Activated T-cell treated with anti-CD3 and anti-CD28 coated beads for 1 hour (primary cell): Measurements from ENCODE around the gene HACD2.
A peak's percentile ranks its signal among the peaks of the same experiment; 100 is the strongest.

Experiments used
- DNase-seq: peaks from one replicate; pipeline ENCODE4 v3.0.0-alpha.2; 2020; ENCODE audit warnings: low read depth

HACD2 gene

DNA sequence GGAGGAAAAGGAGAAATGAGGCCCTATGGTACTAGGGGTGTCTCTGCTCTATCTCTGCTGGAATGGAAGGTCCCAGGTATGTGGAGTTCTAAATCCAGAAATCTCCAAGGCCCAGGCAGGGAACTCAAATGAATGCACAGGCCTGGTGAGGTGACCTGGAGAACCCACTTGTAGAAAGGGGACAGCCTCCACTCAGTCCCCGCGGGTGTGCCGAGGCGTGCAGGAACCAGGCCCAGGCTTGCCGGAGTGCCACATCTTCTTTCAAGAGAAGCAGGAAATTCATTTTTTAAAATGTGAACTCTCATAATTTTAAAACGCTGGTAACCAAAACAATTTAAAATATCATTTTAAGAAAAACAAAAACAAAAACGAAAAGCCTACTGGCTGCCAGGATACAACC lies 103.8 kb downstream of the HACD2 start:
- no peak for DNase-seq

DNA sequence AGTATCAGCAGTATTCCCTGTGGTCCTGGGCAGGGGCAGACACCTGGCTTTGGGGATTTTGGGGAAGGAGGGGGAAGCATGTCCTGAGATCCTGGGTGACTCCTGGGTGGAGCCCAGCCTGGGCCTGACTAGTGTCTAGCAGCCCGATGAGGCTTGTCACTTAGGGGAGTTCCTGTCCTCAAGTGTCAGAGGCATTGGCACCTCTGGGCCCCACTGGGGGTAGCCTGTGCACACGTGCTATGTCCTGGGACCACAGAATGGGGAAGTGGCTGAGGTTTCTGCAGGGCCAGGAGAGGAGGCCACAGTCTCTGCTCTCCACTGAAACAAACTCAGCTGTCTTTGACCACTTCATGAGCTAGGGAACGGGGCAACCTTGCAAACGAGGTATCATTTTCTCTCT lies 104.4 kb downstream of the HACD2 start:
- no peak for DNase-seq

DNA sequence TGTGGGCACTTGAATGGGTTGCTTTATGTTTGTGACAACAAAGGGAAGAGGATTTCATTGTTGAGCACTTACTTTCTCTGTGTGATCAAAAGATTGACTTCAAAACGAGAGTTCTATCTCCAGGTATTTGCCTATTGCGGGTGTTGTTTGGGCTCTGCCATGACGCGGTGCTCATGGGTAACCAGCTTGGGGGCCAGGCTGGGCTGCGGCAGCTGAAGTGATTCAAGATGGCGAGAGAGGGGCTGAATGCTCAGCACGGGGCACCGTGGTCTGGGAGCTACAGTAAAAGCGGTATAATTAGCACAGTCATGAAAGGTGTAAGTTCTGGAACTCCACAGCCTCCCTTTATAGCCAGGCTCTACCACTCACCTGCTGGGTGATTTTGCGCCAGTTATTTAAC lies 105.0 kb downstream of the HACD2 start:
- no peak for DNase-seq

DNA sequence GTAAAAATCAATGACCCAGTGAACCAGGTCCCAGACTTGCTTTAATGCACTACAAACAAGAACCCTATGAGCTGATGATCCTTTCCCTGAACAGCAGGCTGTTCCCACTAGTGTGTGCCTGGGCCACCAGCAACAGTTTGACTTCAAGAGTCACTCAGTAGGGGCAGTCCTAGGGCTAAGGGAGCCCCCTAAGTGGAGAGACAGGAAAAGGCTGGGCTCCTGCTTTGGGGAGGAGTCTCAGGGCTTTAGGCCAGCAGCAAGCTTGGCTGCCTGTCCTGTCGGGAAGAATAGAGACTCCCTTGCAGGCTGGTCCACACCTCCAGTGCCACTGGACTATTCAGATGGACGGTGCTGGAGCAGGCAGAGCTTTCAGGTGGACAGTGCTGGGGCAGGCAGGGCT lies 106.5 kb downstream of the HACD2 start:
- DNase-seq: no peak

DNA sequence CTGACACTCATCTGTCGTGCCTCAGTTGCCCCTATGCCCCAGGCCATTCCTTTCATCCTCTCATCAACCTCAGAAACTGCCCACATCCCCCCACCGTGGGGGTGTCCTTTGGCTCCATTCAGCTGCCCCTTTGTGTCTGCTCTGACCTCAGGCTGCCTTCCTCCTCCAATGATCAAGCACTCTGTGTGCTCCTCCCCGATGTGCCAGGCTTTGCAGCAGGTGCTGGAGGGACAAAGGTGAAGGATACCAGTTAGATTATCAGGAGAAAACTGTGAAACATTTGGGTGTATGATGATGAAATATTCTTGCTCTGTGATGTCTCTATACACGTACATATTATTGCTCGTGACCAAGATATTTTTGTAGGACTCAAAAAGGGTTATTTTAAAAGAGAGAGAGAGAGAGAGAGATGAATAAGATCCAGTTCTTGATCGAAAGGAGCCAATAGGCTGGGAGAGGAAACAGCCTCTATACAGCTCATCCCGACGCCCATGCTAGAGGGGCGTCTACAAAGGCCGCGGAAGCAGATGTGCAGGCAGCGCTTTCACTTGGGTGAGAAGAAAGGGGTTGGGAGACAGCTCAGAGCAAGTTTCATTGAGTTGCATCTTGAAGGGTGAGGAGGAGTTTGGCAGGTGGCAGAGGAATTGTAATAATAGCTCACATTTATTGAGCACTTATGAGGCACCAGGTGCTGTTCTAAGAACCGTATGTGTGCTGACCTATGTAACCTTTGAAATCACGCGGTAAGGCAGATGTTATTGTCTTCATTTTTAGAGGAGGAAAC lies 107.7 kb downstream of the HACD2 start:
- DNase-seq: no peak

DNA sequence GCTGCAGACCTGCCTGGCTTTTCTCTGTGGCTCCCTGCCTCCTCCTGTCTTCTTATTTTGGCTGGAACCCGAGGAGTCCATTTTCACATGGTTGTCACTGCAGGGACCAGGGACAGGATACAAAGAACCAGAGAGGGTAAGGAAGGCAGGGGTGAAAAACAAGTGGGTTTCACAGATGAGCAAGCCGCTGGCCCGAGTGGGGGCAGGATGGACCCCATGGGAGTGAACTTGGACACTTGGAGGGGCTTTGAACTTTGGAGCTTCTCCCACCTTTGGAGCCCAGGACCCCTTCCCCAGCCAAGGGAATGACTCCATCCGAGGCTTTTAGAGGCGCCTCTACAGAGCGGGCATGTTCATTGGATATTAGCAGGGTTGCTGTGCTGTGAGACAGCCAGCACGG lies 109.1 kb downstream of the HACD2 start:
- DNase-seq: no peak

DNA sequence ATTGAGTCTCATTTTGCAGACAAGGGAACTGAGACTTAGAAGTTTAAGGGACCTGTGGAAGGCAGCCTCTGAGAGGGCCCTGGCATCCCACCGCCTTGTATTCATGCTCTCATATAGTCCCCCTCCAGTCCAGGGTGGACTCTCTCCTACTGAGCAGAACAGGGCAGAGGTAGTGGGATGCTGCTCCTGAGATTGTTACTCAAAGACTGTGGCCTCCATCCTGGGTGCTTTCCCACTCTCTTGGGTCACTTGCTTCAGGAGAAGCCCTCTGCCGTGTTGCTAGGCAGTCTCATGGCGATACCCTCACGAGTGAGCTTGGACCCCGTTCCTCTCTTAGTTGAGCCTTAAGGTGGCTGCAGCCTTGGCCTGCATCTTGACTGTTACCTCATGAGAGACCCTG lies 113.7 kb downstream of the HACD2 start:
- no peak for DNase-seq

DNA sequence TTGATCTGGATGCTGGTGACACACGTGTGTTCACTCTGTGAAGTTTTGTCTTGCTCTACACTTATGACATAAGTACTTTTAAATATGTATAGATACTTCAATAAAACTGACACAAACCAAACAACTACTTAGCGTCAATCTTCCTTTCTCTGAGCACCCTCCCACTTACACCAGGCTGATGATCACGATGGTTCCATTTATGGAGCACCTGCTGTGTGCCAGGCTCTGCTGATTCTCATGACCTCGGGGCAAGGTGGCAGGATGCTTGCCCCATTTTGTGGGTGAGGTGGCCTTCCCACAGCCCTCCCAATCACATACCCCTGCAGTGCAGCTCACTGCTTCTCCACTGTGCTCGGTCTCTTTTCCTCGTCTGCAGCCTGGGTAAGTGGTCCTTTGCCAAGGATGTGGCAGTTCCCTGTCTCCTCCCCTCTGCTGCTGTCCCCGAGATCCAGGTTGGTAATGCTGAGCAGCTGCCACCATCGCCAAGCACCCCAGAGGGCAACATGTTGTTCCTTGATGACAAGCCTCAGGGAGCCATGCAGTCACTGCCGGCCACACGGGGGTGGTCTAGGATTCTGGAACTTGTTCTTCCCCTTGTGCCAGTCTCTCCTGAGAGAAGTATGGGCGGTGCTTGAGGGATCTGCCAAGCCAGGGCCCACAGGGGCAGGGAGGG lies 115.4 kb downstream of the HACD2 start:
- DNase-seq: no peak

DNA sequence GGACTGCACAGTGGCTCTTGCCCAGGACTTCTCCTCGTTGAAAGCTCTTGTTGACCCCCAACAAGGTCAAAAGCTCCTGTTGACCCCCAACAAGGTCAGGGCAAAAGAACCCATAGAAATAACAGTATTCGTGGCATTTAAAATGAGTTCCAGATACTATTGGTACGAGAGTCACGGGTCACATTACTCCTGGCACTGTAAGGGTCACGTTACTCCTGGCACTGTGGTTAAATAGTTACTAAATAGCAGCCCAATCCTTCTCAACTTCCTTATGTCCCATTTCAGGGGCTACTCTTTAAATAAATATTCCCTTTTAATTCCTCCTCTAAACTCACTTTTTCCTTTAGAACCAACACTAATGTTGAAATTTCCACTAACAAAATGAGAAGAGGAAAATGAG lies 117.8 kb downstream of the HACD2 start:
- DNase-seq: no peak

DNA sequence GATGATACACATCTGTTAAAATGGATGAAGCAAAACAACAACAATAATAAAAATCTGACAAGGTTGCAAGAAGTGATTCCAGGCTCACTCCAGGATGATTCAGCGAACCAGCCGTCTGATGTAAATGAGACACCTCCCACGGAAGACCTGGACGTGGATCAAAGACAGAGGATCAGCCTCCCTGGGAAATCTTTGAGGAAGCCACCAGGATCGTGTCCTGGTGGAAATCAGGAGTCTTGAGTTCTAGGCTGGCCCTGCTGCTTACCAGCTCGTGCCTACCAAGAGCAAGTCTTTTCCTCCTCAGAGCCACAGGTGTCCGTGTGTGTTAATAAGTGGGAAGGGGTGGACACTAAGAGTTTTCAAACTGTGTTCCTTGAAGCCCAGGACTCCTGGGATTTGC lies 120.6 kb downstream of the HACD2 start:
- DNase-seq: no peak

DNA sequence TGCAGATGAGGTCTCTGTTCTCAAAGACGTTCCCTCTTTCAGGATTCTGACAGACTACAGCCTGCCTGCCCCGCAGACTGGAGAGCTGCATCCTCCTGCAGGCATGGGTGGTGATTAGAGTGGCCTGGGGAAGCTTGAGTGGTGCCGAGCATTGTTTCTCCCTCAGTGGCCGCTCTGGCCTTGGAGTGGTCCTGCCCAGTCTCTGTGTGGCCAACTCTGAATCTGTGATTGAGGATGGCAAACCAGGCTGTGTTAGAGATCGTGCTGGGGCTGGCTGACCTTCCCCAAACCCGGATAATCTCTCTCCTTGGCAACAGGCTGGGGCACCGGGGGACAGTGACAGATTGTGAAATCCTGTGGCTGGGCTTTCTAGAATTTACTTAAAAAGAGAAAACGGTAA lies 125.0 kb downstream of the HACD2 start:
- DNase-seq: no peak

DNA sequence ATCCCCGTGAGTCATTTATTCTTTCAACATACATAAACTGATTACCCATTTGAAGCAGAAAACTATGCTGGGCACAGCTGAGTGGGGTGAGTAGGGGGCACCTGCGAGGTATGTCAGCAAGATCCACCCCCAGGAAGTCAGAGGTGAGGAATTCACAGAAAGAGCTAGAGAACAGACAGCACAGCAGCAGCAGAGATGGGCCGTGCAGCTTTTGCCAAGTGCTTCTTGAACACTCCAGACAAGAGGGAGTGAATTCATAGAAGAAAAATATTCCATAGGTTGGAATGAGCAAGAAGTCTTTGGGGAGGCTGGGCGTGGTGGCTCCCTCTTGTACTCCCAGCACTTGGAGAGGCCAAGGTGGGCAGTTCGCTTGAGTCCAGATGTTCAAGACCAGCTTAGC lies 126.6 kb downstream of the HACD2 start:
- DNase-seq: no peak

DNA sequence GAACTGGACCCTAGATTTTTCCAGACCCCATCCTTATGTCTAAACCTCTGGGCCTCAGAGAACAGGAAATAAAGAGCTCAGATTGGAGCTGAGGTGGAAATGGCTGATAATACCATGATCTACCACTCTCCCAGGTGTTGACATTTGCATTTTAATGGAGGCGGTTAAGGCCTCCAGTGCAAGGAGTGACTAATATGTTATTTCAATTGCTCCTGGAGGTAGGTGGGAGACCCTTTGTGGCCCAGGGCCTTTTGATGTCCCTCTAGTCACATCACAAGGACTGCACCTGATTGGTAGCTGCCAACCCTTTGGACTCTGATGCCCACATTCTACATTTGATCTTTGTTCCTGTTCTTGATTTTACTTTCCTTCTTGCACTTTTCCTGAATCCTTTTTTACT lies 127.0 kb downstream of the HACD2 start:
- DNase-seq: no peak

DNA sequence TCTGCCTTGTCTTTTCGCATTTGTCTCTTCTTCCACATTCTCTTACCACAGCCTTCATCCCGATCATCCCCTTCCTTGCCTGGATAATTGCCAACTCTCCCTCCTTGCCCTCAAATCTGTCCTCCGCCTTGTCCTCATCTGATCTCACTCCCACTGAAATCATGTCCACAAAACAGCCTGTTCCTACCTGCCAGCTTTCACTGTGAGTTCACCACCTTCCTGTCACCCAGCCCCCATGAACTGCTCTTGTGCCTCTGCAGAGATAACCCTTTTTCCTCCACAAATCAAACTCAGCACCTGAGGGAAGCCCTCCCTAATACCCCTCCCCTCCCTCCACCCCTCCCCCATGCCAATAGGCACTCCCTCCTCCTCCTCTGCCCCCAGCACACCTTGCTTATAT lies 131.2 kb downstream of the HACD2 start:
- no peak for DNase-seq

DNA sequence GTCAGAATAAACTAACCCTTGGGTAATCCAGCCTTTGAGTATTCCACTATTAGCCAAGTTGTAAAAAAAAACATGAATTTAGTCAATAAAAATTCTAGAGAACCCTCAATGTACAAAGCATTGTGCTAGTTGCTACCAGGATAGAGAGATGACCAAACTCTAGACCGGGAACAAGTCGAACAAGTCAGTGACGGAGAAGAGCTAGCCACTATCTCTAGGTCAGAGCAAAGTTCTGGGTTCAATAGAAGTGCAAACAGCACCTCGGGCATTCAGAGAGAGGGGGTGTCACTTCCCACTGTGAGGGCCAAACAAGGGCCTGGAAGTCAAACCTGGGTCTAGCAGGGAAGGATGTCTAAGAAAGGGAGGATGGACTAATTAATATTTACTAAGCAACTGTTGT lies 133.7 kb downstream of the HACD2 start:
- no peak for DNase-seq

DNA sequence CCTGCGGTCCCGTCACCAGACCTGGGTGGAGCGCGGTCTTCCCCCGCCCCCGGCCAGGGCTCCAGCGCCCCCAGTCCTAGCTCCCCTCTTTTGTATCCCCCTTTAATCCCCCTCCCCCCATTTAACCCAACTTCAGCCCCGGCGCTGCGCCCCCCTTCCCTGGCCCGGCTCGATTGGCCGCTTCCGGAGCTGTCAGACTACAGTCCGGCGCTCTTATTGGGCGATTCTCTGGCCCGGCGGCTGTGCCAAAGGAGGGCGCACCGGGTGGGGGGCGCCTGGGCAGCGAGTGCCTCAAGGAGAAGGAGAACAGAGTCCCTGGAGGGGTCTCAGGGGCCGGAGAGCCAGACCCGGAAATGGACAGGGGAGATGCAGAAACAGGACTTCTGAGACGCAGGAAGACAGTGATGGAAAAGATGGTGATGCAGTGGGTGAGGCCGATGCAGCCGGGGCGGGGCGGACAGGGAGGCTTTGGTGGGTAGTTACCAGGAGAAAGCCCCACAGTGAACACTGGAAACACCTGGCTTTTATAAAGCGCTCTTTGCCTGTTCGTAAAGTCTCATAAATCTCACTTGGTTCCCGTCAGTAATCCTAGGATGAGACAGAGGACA lies 134.8 kb downstream of the HACD2 start:
- DNase-seq: no peak

DNA sequence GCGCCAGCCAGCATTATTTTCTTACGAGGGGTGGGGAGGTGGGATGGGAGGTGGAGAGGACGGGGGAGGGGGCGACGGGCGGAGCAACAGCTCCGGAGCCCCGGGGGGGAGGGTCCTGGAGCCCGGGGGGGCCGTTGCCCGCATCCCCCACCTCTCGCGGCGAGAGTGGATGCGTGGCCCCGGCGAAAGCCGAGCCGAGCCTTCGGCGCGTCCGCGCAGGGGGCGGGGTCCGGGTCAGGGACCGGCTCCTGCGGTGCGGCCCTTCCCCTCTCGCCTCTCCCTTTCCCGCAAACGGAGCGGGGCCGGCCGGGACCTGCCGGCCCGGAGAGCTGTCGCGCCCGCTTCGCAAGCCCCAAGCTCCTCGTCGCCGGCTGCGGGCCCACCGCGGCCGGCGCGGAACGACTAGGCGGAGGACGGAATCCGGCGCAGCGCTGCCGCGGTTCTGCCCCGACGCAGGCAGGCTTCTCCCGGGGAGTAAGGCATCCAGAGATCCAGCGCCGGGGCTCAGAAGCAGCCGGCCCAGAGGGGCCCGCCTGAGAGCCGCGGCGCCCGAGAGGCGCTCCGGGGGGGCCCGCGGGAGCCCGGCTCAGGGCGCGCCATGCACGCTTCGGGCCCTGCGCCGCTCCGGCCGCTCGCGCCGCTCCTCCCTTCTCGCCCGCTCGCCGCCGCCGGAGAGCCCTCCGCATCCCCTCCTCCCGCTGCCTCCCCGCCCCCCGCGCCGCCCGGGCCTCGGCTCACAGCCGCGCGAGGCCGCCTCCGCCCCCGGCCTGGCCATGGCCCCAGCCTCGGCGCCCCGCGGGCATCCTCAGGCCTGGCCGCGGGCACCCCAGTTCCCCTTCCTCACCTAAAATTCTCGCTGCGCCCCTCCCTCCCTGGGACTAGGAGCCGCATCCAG lies 135.5 kb downstream of the HACD2 start:
- DNase-seq: no peak

DNA sequence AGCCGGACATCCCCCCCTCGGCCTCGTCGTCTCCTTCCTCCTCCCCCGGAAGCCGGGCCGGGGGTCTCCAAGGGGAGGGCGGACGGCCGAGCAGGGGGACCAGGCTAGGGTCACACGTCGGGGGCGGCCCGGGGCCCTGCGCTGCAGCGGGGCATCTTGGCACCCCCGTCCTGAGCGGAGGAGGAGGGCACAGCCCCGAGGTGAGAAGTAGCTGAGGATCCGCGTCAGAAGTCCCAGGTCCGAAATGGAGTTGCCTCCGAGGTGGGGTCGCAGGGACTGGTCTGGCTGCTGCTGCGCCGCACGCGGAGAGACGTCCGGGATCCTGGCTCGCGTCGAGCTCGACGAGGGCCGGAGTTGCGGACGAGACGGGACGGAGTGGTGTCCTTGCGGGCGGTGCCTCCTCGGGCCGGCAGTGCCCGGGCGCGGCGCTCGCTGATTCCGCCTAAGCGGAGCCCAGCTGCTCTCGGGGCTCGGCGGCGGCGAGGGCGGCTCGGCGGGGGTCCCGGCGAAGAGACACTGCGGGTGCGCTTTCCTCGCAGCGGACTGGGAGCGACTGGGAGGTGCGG lies 136.2 kb downstream of the HACD2 start, which contains the start of gene ADCY5:
TSS of gene ADCY5 (minus strand) at position 555 of the 566 bp plus-strand sequence. CDS start at position 10, 545 bp downstream.
- no peak for DNase-seq

DNA sequence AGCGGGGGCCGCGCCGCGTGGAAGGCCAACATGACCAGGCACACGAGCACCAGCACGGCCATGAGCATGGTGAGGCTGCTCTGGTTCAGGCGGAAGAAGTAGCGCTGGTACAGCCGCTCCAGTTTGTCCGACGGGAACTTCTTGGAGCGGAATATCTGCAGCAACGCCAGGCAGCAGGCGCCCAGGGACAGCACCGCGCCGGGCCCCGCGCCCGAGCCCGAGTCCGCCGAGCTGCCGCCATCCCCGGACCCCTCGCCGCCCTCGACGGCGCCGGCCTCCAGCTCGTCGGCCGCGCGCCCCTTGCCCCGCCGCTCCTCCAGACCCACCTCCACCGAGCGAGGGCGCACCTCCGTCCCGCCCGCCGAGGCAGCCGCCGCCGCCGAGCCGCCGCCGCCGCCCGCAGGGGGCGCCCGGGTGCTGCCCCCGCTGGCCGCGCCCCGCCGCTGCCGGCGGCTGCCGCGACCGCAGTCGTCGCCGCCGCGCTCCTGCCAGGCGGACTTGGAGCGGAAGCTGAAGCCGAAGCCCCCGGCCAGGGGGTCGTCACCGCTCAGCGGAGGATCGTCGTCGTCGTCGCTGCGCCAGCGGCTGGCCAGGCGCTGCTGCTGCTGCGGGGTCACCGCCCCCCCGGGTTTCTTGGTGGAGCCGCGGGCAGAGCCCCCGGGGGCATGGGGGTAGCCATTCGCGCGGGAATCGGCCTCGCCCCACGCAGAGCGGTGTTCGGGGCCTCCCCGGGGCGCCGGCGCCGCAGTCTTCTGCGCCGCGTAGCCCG lies 136.9 kb downstream of the HACD2 start:
- peak; percentile 13 for DNase-seq

DNA sequence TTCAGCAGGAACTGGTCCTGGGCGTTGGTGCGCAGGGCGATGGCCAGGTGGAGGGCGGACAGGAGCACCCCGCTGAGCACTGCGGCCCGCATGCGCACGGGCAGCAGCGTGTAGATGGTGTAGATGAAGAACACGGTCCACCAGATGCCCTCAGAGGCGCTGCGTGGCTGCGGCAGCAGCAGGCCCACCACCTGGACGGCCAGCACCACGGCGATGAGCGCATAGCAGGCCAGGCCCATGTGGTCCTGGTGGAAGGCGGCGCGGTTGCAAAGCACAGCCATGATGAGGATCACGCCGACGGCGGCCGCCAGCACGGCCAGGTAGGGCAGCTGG lies 137.5 kb downstream of the HACD2 start:
- no peak for DNase-seq

DNA sequence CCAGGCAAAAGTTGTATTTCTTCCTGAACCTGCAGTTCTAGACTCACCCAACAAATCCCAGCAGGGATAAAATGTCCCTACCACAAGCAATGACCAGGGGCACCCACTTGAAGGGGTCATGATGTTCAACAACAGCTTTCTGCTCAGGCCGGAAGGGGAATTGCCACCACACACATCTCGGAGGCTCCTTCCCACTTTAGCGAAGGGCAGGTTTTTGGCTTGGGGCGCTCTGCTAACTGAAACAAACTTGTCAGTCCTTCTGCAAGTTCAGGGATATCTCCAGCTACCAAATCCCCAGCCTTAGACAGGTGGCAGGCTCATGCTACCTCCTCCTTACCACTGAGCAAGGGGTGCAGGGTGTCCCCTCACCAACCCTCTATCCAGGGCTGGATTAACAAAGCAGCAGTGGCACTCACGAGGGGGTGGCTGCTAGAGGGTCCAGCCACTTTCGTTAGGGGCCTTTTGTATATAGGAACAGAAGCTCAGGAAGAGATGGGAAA lies 138.2 kb downstream of the HACD2 start:
- no peak for DNase-seq
